OCI-LY7 (cell line): Measurements from ENCODE around the gene PTPRM. TPM values are rescaled to one million over a fixed set of nuclear protein-coding genes. Genes with fewer than 3 reads are reported as not detected.

ENCODE experiments used
- BruUV-seq: library from RNA; stranded (reverse); fragments of 400-500 nt; replicated peaks from 2 replicates; lab custom pipeline; 2021; lab: Mats Ljungman, UMichigan
- CTCF ChIA-PET: fragments of 300-600 bp; sonication (Branson Sonifier 250); formaldehyde crosslinking; loops from one replicate; lab custom pipeline; 2022; ENCODE audit warnings: antibody characterized with exemption; ENCODE audit not compliant: unreplicated experiment; lab: Charles Lee
- POLR2A ChIA-PET: fragments of 300-600 bp; sonication (Branson Sonifier 250); formaldehyde crosslinking; loops from one replicate; lab custom pipeline; 2022; ENCODE audit warnings: antibody characterized with exemption; lab: Charles Lee
- DNase-seq: peaks from one replicate; pipeline ENCODE4 v3.0.0-alpha.2; 2015; ENCODE audit warnings: low spot score
- H2AFZ ChIP-seq: fragments of 200-600 bp; sonication (generic), shearing (Covaris generic); 2 replicates; pipeline ENCODE4 v1.6.1; 2014; ENCODE audit warnings: mild to moderate bottlenecking, antibody characterized with exemption, low read length, moderate library complexity
- H3K27ac ChIP-seq: fragments of 200-600 bp; sonication (generic); 2 replicates; pipeline ENCODE4 v1.5.1; 2014; ENCODE audit warnings: mixed run types, low read depth, mild to moderate bottlenecking, moderate library complexity, low read length, inconsistent platforms; ENCODE audit not compliant: poor library complexity, severe bottlenecking
- H3K36me3 ChIP-seq: fragments of 200-600 bp; sonication (generic); 2 replicates; pipeline ENCODE4 v1.6.1; 2014; ENCODE audit warnings: mild to moderate bottlenecking, antibody characterized with exemption, low read length, moderate library complexity, mixed read lengths; ENCODE audit not compliant: insufficient read depth
- H3K4me1 ChIP-seq: fragments of 200-600 bp; sonication (generic); 2 replicates; pipeline ENCODE4 v1.5.1; 2014; ENCODE audit warnings: mild to moderate bottlenecking, low read length; ENCODE audit not compliant: insufficient read depth, poor library complexity, severe bottlenecking
- H3K4me2 ChIP-seq: fragments of 200-600 bp; sonication (generic); 2 replicates; pipeline ENCODE4 v1.6.1; 2014; ENCODE audit warnings: mild to moderate bottlenecking, low read length
- H3K4me3 ChIP-seq: fragments of 200-600 bp; sonication (generic); 2 replicates; pipeline ENCODE4 v1.5.1; 2014; ENCODE audit warnings: mild to moderate bottlenecking, low read depth, low read length; ENCODE audit not compliant: poor library complexity, severe bottlenecking
- H3K79me2 ChIP-seq: fragments of 200-600 bp; sonication (generic); 2 replicates; pipeline ENCODE4 v1.6.1; 2016; ENCODE audit warnings: low read depth, mild to moderate bottlenecking, low read length, moderate library complexity, mixed read lengths; ENCODE audit not compliant: insufficient read depth
- H3K9me2 ChIP-seq: fragments of 200-600 bp; sonication (generic); 2 replicates; pipeline ENCODE4 v1.6.1; 2016; ENCODE audit warnings: mild to moderate bottlenecking, low read length, mixed read lengths; ENCODE audit not compliant: insufficient read depth
- H3K9me3 ChIP-seq: fragments of 200-600 bp; sonication (generic); 2 replicates; pipeline ENCODE4 v1.6.1; 2014; ENCODE audit warnings: mild to moderate bottlenecking, mixed run types, low read length, mixed read lengths
- H4K20me1 ChIP-seq: fragments of 200-600 bp; sonication (generic); 2 replicates; pipeline ENCODE4 v1.6.1; 2014; ENCODE audit warnings: mild to moderate bottlenecking, antibody characterized with exemption, low read length, moderate library complexity, mixed read lengths; ENCODE audit not compliant: insufficient read depth
- CTCF ChIP-seq: fragments of 200-600 bp; sonication (generic); conservative IDR thresholded peaks from 2 replicates; pipeline ENCODE4 v1.5.1; 2014; ENCODE audit warnings: mild to moderate bottlenecking, antibody characterized with exemption, low read length, moderate library complexity, mixed read lengths
- EZH2phosphoT487 ChIP-seq: fragments of 200-600 bp; sonication (generic); IDR thresholded peaks from 2 replicates; pipeline ENCODE4 v1.6.1; 2018; ENCODE audit warnings: low read depth, borderline replicate concordance, mild to moderate bottlenecking, mixed run types, antibody characterized with exemption, low read length, moderate library complexity, mixed read lengths
- intact Hi-C: fragments of 100-400 bp; cut with micrococcal nuclease; formaldehyde crosslinking; loops from one replicate; pipeline ENCODE4 v1.10.0; 2022; ENCODE audit not compliant: unreplicated experiment
- total RNA-seq, 2 experiments: library from RNA; depleted of rRNA in 1 of 2; stranded (reverse); fragments of >200 nt in 1 of 2; shearing (Covaris generic) in 1 of 2; gene quantifications; 2 replicates each; pipeline ENCODE4 v1.2.3, GENCODE V29; 2014 to 2022

PTPRM gene
- total RNA-seq, 2 experiments from 2014 or later, result not detected

- TF ChIP-seq CTCF (no peak), EZH2phosphoT487 (no peak)
- H2AFZ ChIP-seq, result no peak overlapping the region
- no peaks in the 10 kb centered on the region for H3K79me2 ChIP-seq
- no peak overlapping the region for H3K4me3 ChIP-seq
- no peaks in the 10 kb centered on the region for H3K9me2 ChIP-seq
- BruUV-seq, result no TSS peak
- no peak for DNase-seq
- no peaks in the 10 kb centered on the region for H3K4me1 ChIP-seq
- no peaks in the 10 kb centered on the region for H3K36me3 ChIP-seq
- no peaks in the 10 kb centered on the region for H3K9me3 ChIP-seq
- ChIA-PET POLR2A (no interaction called here), CTCF (no interaction called here)
- H3K27ac ChIP-seq, result no peak overlapping the region
- intact Hi-C loops, result no loop called here
- no peak overlapping the region for H3K4me2 ChIP-seq
- H4K20me1 ChIP-seq, result no peaks in the 10 kb centered on the region
These were observed 423.6 kb downstream of the PTPRM start for GRCh38 chr18:7990670-7991069.

- no peaks in the 10 kb centered on the region for H3K4me1 ChIP-seq
- ChIA-PET POLR2A (no interaction called here), CTCF (no interaction called here)
- intact Hi-C loops, result no loop called here
- BruUV-seq, result no TSS peak
- H3K9me2 ChIP-seq, result no peaks in the 10 kb centered on the region
- H3K79me2 ChIP-seq, result no peaks in the 10 kb centered on the region
- DNase-seq, result no peak
- H3K36me3 ChIP-seq, result no peaks in the 10 kb centered on the region
- H3K9me3 ChIP-seq, result no peaks in the 10 kb centered on the region
- no peak for TF ChIP-seq CTCF
- TF ChIP-seq EZH2phosphoT487, result no peak
- no peak overlapping the region for H2AFZ ChIP-seq
- H4K20me1 ChIP-seq, result no peaks in the 10 kb centered on the region
- H3K4me3 ChIP-seq, result no peak overlapping the region
- H3K27ac ChIP-seq, result no peak overlapping the region
- H3K4me2 ChIP-seq, result no peak overlapping the region
These were observed 434.7 kb downstream of the PTPRM start for GRCh38 chr18:8001711-8002301.

GRCh38 chr18:8003878-8004675 lies 437.0 kb downstream of the PTPRM start:
- DNase-seq, result no peak
- POLR2A ChIA-PET, result no interaction called here
- BruUV-seq, result no TSS peak
- no peaks in the 10 kb centered on the region for H3K79me2 ChIP-seq
- CTCF ChIA-PET, result no interaction called here
- no peaks in the 10 kb centered on the region for H3K4me1 ChIP-seq
- no peak overlapping the region for H2AFZ ChIP-seq
- H3K36me3 ChIP-seq, result no peaks in the 10 kb centered on the region
- H4K20me1 ChIP-seq, result no peaks in the 10 kb centered on the region
- intact Hi-C loops, result no loop called here
- no peaks in the 10 kb centered on the region for H3K9me3 ChIP-seq
- no peak overlapping the region for H3K4me2 ChIP-seq
- TF ChIP-seq EZH2phosphoT487 (no peak), CTCF (no peak)
- no peak overlapping the region for H3K4me3 ChIP-seq
- no peaks in the 10 kb centered on the region for H3K9me2 ChIP-seq
- H3K27ac ChIP-seq, result no peak overlapping the region
